ENCODE measurements around the gene P2RX6. TPM values are rescaled to one million over a fixed set of nuclear protein-coding genes. Genes with fewer than 3 reads are reported as not detected.
"Not testable (repeated sequence)": the region's sequence is repeated elsewhere in the genome, so short reads cannot be mapped to it uniquely, and the experiment has no call there.

Gene P2RX6
- total and polyA plus RNA-seq, 5 donors: 1.7 to 6.7 (median 4.1) TPM

GRCh38 chr22:21067075-21067900 is 52.3 kb downstream of the P2RX6 start:
- no peak for DNase-seq
- 88% methylated on average over 28 of the region's 28 CpGs for WGBS
- Histone ChIP-seq H3K27me3 (ENCODE audit: control insufficient read depth, insufficient read depth) (no peaks in the 10 kb centered on the region), H3K27ac (ENCODE audit: low read length) (no peak overlapping the region), H3K9me3 (ENCODE audit: control insufficient read depth, low read length) (no peaks in the 10 kb centered on the region), H3K4me3 (ENCODE audit: low read length) (no peak overlapping the region), H3K4me1 (ENCODE audit: control insufficient read depth, insufficient read depth, low read length) (no peaks in the 10 kb centered on the region)
- intact Hi-C loops (cut with DNase I): no loop called here
- ATAC-seq: no peak

GRCh38 chr22:21067901-21068680 is 53.1 kb downstream of the P2RX6 start:
- intact Hi-C loops (cut with DNase I): no loop called here
- H3K4me1 ChIP-seq (ENCODE audit: control insufficient read depth, insufficient read depth, low read length): no peaks in the 10 kb centered on the region
- DNase-seq (no peak), ATAC-seq (no peak)
- no peak overlapping the region for H3K4me3 ChIP-seq (ENCODE audit: low read length)
- no peaks in the 10 kb centered on the region for H3K9me3 ChIP-seq (ENCODE audit: control insufficient read depth, low read length)
- no peak overlapping the region for H3K27ac ChIP-seq (ENCODE audit: low read length)
- 91% methylated on average over 12 of the region's 12 CpGs for WGBS
- H3K27me3 ChIP-seq (ENCODE audit: control insufficient read depth, insufficient read depth): no peaks in the 10 kb centered on the region

GRCh38 chr22:21068681-21069276 is 53.8 kb downstream of the P2RX6 start:
- Histone ChIP-seq H3K4me1 (ENCODE audit: control insufficient read depth, insufficient read depth, low read length) (no peaks in the 10 kb centered on the region), H3K27ac (ENCODE audit: low read length) (no peak overlapping the region), H3K27me3 (ENCODE audit: control insufficient read depth, insufficient read depth) (no peaks in the 10 kb centered on the region), H3K4me3 (ENCODE audit: low read length) (no peak overlapping the region), H3K9me3 (ENCODE audit: control insufficient read depth, low read length) (no peaks in the 10 kb centered on the region)
- ATAC-seq: no peak
- intact Hi-C loops (cut with DNase I): no loop called here
- no peak for DNase-seq
- 64% methylated on average over 4 of the region's 4 CpGs for WGBS

- no peaks in the 10 kb centered on the region for H3K9me3 ChIP-seq (ENCODE audit: control insufficient read depth, low read length)
- 65% methylated on average over 5 of the region's 5 CpGs for WGBS
- intact Hi-C loops (cut with DNase I): no loop called here
- H3K27ac ChIP-seq (ENCODE audit: low read length): no peak overlapping the region
- H3K4me3 ChIP-seq (ENCODE audit: low read length): no peak overlapping the region
- H3K27me3 ChIP-seq (ENCODE audit: control insufficient read depth, insufficient read depth): no peaks in the 10 kb centered on the region
- no peaks in the 10 kb centered on the region for H3K4me1 ChIP-seq (ENCODE audit: control insufficient read depth, insufficient read depth, low read length)
- ATAC-seq (no peak), DNase-seq (no peak)
Measured at GRCh38 chr22:21069375-21069774, 54.4 kb downstream of the P2RX6 start.

GRCh38 chr22:21070690-21071615 is 56.0 kb downstream of the P2RX6 start:
- H3K4me3 ChIP-seq (ENCODE audit: low read length): no peak overlapping the region
- no peaks in the 10 kb centered on the region for H3K9me3 ChIP-seq (ENCODE audit: control insufficient read depth, low read length)
- ATAC-seq (no peak), DNase-seq (no peak)
- no peaks in the 10 kb centered on the region for H3K4me1 ChIP-seq (ENCODE audit: control insufficient read depth, insufficient read depth, low read length)
- no peak overlapping the region for H3K27ac ChIP-seq (ENCODE audit: low read length)
- 88% methylated on average over 17 of the region's 17 CpGs for WGBS
- intact Hi-C loops (cut with DNase I): no loop called here
- H3K27me3 ChIP-seq (ENCODE audit: control insufficient read depth, insufficient read depth): no peaks in the 10 kb centered on the region

- H3K9me3 ChIP-seq (ENCODE audit: control insufficient read depth, low read length); H3K4me1 ChIP-seq (ENCODE audit: control insufficient read depth, insufficient read depth, low read length); H3K27me3 ChIP-seq (ENCODE audit: control insufficient read depth, insufficient read depth); H3K4me3 ChIP-seq (ENCODE audit: low read length); DNase-seq; ATAC-seq; intact Hi-C loops (cut with DNase I); H3K27ac ChIP-seq (ENCODE audit: low read length): not testable (repeated sequence)
- WGBS: 76% methylated on average over 8 of the region's 8 CpGs
Measured at GRCh38 chr22:21071796-21072195, 56.8 kb downstream of the P2RX6 start.

- H3K27ac ChIP-seq (ENCODE audit: low read length): no peak overlapping the region
- H3K4me1 ChIP-seq (ENCODE audit: control insufficient read depth, insufficient read depth, low read length): no peaks in the 10 kb centered on the region
- WGBS: 76% methylated on average over 3 of the region's 3 CpGs
- H3K4me3 ChIP-seq (ENCODE audit: low read length): no peak overlapping the region
- intact Hi-C loops (cut with DNase I): no loop called here
- H3K9me3 ChIP-seq (ENCODE audit: control insufficient read depth, low read length): no peaks in the 10 kb centered on the region
- no peaks in the 10 kb centered on the region for H3K27me3 ChIP-seq (ENCODE audit: control insufficient read depth, insufficient read depth)
- ATAC-seq (no peak), DNase-seq (no peak)
Measured at GRCh38 chr22:21073023-21073422, 58.1 kb downstream of the P2RX6 start.

- WGBS: 93% methylated on average over 5 of the region's 5 CpGs
- DNase-seq: no peak
- no peak overlapping the region for H3K27ac ChIP-seq (ENCODE audit: low read length)
- no peak overlapping the region for H3K4me3 ChIP-seq (ENCODE audit: low read length)
- no peaks in the 10 kb centered on the region for H3K9me3 ChIP-seq (ENCODE audit: control insufficient read depth, low read length)
- no peak for ATAC-seq
- H3K27me3 ChIP-seq (ENCODE audit: control insufficient read depth, insufficient read depth): no peaks in the 10 kb centered on the region
- intact Hi-C loops (cut with DNase I): no loop called here
- no peaks in the 10 kb centered on the region for H3K4me1 ChIP-seq (ENCODE audit: control insufficient read depth, insufficient read depth, low read length)
Measured at GRCh38 chr22:21073482-21073881, 58.5 kb downstream of the P2RX6 start.

- no peak overlapping the region for H3K4me3 ChIP-seq (ENCODE audit: low read length)
- H3K27ac ChIP-seq (ENCODE audit: low read length): no peak overlapping the region
- H3K27me3 ChIP-seq (ENCODE audit: control insufficient read depth, insufficient read depth): no peaks in the 10 kb centered on the region
- H3K9me3 ChIP-seq (ENCODE audit: control insufficient read depth, low read length): no peaks in the 10 kb centered on the region
- 61% methylated on average over 7 of the region's 7 CpGs for WGBS
- intact Hi-C loops (cut with DNase I): no loop called here
- DNase-seq: no peak
- peak; percentile 40 to 61 for ATAC-seq
- no peaks in the 10 kb centered on the region for H3K4me1 ChIP-seq (ENCODE audit: control insufficient read depth, insufficient read depth, low read length)
Measured at GRCh38 chr22:21074102-21074715, 59.2 kb downstream of the P2RX6 start.

- 90% methylated on average over 14 of the region's 14 CpGs for WGBS
- ATAC-seq: no peak
- Histone ChIP-seq H3K4me1 (ENCODE audit: control insufficient read depth, insufficient read depth, low read length) (no peaks in the 10 kb centered on the region), H3K27me3 (ENCODE audit: control insufficient read depth, insufficient read depth) (no peaks in the 10 kb centered on the region), H3K9me3 (ENCODE audit: control insufficient read depth, low read length) (no peaks in the 10 kb centered on the region), H3K4me3 (ENCODE audit: low read length) (no peak overlapping the region), H3K27ac (ENCODE audit: low read length) (no peak overlapping the region)
- no peak for DNase-seq
- intact Hi-C loops (cut with DNase I): no loop called here
Measured at GRCh38 chr22:21075516-21076138, 60.7 kb downstream of the P2RX6 start.

All from right cardiac atrium (tissue), 5 donors.